HG02970 (cell line): ENCODE measurements around the gene FIBCD1.
"Not testable (repeated sequence)": the region's sequence is repeated elsewhere in the genome, so short reads cannot be mapped to it uniquely, and the experiment has no call there.

Source experiments
- ATAC-seq: cut with Tn5 transposase; IDR thresholded peaks from one replicate; pipeline ENCODE4 v1.9.1; 2021; ENCODE audit warnings: mild to moderate bottlenecking, moderate library complexity, moderate number of reproducible peaks; ENCODE audit not compliant: unreplicated experiment, low FRiP score

The FIBCD1 gene

DNA sequence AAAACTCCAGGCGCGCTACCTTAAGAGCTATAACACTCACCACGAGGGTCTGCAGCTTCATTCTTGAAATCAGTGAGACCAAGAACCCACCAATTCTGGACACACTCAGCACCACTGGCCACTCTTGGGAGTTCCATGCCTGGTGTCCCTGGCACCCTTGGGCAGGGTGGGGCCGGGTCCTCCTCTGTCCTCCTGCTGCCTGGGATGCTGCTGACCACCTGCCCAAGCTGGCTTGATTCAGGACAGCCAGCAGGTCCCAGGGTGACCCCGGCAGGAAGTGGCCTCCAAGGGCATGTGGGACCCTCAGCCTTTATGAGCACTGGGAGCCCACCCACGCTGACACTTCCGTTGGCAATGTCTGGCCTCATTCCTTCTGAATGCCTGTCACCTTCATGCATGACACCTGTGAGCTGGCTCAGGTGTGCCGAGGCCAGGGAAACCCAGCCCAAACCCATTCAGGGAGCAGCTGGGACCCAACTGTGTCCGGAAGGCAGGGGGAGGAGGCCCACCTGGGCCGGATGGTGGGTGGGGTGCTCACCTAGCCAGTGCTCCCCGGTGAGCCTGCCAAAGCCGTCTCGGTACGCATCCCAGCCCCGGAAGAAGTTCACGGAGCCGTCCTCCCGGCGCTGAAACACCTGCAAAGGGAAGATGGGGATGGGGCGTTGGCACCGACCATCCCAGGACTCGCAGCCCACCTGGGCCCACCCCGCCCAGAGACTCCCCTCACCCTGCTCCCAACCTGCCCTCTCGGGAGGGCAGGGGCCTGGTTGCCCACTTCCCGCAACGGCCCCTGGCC is 27.6 kb downstream of the FIBCD1 start:
- ATAC-seq = no peak

DNA sequence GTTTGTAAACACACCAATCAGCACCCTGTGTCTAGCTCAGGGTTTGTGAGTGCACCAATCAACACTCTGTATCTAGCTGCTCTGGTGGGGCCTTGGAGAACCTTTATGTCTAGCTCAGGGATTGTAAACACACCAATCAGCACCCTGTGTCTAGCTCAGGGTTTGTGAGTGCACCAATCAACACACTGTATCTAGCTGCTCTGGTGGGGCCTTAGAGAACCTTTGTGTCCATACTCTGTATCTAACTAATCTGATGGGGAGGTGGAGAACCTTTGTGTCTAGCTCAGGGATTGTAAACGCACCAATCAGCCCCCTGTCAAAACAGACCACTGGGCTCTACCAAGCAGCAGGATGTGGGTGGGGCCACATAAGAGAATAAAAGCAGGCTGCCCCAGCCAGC is 28.4 kb downstream of the FIBCD1 start:
- ATAC-seq = not testable (repeated sequence)

DNA sequence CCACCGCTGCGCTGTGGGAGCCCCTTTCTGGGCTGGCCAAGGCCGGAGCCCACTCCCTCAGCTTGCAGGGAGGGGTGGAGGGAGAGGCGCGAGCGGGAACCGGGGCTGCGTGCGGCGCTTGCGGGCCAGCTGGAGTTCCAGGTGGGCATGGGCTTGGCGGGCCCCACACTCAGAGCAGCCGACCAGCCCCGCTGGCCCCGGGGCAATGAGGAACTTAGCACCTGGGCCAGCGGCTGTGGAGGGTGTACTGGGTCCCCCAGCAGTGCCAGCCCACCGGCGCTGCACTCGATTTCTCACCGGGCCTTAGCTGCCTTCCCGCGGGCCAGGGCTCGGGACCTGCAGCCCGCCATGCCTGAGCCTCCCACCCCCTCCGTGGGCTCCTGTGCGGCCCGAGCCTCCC is 29.0 kb downstream of the FIBCD1 start:
- ATAC-seq = not testable (repeated sequence)

DNA sequence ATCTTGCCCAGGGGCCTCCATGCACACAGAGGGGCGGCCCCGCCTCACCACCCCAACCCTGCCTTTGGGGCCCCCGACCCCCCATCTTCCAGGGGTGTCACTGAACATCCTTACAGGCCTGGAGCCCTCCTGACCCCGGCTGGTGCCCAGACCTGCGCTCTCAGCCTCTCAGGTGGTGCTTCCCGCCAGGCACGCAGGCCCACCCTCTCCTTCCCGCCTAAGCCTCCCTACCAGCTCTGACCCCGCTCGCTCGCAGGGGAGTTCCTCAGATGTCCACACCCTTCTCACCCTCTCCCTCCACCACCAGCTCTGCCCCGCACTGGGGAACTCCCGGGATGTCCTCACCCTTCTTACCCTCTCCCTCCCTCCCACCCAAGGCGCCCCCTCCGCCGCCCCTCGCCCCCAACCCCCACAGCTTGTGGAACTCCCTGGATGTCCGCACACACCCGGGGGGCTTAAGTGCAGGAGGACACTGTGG is 30.1 kb downstream of the FIBCD1 start:
- ATAC-seq = no peak

DNA sequence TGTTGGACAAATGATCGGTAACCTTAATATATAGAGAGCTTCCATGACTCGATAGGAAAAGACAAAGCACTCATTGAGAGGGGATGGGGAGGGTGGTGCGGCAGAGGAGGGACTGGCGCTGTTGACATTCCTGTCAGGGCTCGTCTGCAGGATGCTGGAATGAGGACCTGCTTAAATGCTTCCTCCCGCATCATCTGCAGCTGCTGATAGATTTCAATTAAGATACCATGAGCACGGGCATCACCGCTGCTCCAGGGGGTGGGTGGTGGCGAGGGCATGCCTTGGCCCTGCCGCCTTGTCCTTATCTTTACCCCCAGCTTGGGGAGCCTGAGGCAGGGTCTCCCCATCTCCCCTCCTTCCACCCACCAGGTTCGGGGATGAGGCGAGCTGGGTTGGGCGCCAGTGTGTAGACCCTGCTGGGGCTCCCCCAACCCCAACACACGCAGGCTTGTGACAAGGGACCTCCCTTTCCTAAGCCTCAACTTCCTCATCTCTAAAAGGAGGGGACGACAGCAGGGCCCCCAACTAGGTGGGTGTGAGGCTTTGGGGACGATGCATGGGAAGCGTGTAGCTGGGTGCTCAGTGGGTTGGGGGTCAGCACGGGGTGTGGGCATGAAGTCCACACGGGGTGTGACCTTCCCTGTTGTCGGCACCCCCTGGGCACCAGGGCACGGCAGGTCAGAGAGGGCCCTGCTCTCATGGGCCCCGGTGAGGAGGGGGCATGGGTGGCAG is 30.7 kb downstream of the FIBCD1 start:
- no peak for ATAC-seq

DNA sequence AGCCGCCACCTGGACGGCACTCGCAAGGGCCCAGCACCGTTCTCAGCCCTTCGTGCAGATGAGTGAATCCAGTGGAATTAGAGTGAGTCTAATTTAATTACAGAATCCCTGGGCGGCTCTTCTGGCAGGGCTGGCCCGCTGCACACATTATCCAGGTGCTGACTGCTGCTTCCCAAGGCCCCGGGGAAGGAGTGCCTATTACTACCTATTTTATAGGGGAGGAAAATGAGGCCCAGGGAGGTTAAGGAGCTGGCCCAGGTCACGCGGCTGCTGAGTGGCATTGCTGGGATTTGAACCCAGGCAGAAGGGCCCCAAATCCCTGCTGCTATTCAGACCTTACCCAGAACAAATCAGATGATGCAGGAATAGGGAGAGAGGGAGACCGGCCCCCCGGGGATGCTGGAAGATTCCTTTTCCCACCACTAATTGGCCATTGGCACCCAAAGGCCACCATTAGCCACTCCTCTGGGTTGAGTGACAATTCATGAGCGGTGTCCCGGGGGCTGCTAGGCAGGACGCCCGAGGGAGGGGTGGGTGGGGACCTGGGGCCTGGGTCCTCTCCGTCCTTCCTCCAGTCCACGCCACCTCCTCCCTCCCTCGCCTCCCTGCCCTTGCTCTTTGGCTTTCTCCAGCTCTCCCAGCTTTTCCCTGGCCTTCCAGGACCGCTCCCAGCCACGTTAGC is 32.2 kb downstream of the FIBCD1 start:
- ATAC-seq = no peak

DNA sequence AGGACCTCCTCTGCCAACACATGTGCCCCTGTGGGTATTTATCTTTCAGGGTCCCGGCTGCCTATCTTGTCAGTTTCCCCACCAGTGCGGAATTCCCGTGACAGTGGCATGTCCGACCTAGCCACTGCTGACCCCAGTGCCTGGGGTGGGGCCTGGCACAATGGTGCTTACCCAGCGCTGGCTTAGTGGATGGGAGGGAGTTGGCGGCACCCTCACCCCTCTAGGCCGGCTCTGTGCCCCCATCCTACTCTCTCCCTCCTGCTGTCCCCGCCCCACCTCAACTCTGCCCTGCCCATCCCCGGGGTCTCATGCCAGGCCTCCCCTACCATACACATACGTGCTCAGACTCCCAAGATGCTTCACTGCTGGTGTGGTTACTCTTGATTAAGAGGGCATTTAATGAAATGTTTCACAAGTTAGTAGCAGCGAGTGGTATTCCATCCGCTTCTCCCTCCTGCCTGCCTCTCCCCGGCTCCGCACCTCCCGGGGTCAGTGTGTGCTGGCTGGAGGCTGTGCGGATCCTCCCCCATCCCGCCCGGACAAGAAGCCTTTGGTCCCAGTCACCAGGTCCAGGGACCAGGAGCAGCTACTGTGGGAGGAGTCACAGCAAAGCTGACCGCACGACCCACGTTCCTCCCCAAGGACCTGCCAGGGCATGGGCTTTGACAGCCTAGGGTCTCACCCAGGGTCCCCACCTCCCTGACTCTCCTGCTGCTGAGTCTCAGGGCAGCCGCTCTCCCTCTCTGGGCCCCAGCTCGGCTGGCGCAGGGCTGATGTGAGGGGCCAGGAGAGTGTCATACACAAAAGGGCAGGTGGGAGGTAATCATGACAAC is 32.9 kb downstream of the FIBCD1 start:
- ATAC-seq = no peak

DNA sequence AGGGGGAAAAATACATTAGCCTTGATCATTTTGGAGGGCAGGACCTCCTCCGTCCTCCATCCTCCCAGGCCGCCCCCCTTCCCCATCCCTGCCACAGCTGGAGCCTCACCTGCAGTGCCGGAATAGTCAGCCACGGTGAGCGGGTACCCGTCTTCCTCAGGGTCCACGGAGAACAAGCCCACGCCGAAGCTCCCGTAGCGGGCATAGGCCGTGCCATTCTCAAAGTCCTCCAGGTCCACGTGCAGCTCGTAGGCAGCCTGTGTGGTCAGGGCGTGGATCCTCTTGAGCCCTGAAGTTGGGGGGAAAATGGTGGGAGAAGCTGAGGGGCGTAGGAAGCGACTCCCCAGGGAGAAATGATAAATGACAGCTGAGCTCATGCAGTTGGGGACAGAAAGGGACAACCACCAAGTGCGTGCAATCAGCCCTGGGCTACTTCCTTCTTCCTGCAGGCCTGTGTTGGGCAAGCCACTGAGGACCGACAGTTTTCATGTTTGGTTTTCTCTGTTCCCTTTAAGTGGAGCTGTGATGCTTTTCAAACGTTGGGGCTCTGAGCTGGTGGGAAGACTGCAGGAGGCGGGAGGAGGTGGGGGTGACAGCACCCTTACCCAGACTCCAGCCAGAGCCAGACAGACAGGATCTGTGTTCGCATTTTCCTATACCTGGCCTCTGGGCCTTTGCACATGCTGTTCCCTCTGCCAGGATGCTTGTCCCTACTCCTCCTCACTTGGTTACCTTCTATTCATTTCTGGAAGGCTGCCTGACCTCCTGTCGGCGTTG is 33.7 kb downstream of the FIBCD1 start:
- ATAC-seq = no peak

DNA sequence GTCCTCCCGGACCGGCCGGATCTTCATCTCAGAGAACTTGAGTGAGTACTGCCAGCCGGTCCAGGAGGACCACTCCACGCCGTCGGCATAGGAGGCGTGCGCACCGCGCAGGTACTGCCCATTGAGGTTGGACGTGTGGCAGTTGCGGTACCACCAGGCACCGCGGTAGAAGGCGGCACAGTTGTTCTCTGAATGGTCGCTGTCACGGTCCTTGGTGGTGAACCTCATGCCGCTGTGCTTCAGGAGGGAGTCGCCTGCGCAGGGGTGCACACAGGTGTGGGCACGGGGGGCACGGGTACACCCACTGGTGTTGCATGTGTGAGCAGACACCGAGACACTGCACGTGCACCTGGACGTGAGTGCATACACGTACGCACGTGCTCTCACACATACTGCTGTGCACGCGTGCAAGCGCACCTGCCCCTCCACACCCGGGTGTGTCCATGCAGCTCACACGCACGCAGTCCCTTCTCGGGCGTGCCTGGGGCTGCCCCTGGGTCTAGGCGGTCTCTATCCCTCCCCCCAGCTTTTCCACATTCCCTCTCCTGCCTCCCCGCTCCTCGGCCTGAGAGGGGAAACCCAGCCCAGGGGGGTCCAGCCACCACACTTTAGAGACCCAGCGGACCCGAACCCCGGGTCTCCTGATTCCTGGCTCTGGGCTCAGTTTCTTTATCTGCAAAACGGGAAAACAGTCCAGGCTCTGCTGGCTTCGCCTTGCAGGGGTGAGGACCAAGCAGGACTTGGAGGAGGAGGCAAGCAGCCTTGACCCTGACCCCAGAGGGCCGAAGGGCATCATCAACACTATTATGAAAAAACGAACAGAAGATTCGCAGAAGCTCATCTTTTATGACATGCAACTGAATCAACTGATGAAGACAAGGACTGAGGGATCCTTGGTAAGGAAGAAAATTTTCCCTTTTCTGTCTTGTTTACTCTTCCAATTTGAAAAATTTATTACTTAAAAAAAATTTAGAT is 34.7 kb downstream of the FIBCD1 start:
- no peak for ATAC-seq

DNA sequence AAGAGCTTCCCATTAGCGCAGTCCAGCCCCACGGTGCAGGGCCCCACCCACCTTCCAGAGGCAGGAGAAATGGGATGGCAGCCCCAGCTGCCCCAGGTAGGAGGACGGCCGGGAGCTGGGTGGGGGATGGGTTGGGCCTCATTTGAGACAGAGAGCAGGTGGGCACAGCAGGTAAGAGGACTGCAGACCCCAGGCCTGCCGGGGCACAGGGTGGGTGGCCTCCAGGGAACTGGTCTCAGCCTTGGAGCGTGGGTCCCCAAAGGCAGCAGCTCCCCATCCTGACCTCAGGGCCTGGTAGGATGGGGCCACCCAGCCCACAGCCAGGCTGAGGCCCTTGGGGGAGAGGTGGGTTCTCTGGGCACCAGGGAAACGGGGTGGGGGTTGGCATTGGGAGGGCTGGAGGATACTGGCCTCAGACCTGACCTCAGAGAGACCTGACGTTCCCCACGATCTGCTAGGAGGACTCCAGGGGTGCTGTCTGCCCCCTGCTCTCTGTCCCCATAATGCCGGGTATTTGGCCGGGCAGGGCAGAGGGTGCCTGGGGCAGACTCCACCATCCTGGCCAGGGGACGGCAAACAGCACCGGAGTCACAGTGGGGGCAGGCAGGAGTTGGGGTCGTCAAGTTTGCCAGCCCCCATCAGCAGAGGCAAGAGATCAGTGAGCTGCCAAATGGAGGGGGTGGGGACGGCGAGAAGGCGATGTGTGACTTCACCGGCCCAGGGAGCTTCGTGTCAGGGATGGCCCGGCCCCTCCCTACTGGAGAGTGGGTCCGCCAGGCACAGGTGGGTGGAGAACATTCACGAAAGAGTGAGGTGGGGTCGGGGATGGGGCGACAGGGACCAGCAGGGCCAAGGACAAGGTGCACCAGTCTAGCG is 35.6 kb downstream of the FIBCD1 start:
- ATAC-seq = no peak

DNA sequence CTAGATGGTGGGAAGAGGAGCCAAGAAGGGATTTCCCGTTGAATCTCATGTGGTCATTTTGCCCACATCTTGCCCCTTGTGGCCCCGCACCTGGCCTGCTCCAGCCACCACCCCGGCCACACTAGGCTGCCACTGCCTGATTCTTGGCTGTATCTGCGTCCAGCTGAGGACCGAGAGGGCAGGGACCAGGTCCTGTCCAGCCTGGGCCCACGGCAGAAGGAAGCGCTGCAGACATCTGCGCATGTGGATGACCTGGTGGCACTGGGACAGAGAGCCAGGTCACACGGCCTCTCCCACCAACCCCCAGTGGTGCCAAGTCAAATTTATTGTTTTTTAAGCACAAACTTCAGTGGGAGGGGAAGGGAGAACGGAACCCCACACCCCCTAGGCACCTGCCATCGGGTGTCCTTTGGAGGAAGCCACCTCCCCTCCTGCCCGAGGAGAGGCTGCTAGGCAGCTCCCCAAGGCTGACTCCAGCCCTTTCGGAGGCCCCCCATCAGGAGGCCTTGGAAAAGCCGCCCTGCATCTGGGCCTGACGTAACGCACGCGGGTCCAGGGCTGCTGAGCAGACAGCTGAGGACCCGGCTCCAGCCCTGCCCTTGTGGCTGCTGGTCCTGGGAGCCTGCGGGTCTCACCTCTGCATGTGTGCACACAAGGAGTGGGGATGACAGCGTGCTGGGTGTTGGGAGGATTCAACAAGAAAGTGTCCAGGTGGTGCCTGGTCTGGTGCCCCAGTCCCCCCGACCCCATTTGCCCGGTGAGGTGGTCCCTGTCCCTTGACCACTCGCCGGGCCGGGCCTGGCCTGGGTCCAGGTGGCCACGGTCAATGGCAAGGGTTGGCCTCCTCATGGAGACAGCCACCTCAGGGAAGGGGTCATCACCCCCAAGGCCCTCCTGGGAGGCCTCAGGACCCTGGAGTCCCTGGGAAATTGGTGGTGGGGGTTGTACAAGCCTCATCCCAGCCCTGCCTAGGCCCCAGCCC is 36.6 kb downstream of the FIBCD1 start:
- ATAC-seq = no peak

DNA sequence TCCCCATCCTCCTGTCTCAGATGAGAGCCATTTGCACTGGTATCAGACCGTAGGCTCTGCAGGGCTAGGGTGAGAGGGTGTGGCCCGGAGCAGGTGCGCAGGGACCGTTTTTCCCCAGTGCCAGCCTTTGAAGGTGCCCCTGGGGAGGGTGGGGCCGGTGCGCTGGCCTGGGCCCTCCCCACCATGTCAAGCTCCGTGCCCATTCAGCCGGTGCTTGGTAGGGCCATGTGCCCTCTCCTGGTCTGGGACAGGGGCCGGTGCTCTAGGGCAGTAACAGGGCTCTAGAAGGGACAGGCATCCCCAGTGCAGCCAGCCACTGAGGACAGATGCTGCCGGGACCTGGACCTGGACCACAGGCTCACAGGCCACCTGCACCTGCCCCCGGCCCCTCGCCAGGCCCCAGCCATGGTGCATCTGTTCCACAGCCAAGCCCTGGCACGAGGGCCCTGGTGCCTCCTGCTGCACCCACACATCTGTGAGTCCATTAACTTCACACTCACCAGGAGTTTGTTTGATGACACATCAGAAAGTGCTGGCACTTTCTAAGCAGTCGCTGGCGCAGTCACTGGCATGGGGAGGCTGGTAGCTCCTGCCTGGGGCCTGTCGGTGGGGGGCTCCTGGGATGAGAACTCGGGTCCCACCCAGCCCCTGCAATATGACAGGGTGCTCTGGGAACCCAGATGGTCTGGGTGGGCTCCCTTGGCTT is 37.4 kb downstream of the FIBCD1 start:
- ATAC-seq = no peak

DNA sequence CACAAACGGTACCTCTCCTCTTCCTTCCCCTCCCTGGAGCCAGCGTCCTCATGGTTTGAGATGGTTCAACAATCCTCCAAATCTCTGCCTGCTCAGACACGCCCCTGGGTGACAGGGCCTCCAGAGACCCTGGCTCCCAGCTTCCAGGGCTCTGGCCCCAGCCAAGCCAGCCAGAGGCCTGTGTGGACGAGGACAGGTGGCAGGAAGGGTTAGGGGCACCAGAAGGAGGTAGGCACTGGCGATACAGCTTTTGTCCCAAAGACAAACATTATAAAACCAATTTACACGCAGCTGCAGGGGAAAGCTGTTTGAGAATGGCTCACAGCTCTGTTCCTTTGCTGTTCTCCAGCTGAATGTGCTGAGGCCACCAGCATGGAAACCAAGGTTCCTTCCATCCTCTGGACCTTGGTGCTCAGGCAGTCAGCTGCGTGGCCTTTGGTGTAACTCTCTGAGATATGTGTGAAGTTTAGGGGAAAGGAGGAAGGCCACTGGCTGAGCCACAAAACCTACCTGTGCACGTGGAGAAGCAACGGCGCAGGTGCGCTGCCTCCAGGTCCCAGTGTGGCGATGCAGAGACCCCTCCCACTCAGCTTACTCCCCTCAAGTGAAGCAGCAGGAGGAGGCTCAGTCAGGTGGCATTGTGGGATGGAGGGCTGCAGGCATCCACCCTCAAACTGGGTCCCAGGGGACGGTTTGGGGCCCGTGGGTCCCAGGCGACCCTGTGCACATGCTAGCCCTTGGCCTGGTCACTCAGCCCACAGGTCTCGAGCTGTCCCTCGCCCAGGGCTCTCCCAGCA is 38.1 kb downstream of the FIBCD1 start:
- no peak for ATAC-seq

DNA sequence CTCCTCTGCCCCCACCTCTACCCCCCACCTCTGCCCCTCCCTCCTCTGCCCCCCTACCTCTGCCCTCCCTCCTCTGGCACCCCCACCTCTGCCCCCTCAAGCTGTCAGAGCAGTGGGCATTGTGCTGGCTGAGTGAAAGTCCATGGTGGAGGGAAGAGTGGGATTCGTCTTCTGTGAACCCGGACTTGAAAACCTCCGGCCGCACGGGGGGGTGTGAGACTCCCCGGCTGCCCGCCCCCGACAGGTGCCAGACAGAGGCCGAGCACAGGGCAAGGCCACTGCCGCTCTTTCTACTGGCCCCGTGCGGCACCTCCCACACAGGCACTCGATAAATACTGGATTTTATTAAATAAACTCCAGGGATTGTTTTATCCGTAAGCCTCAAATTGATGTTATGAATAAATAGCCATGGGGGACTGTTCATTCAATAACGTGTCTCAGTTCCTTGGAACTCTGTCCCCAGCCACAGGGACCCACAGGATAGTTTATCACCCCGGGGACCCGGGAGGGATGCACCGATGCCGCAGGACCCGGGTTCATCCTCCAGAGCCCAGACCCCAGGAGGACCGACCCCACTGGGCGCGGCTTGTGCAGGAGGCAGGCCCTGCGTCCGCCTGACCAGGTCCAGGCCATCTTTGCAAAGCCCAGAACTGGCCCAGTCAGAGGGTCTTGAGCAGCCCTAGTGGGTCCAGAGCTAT is 39.8 kb downstream of the FIBCD1 start:
- ATAC-seq = no peak

DNA sequence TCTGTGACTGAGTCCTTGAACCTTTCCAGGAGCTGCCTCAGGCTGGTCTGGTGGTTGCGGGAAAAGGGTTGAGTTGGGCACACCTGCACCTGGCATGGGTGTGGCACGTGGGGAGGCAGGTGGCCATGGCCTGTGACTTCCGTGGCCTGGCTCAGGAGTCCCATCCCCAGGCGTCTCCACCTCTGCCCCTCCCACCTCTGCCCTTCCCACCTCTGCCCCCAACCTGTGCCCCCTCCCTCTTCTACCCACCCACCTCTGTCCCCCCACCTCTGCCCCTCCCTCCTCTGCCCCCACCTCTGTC is 40.5 kb downstream of the FIBCD1 start:
- no peak for ATAC-seq
